GM12801 (cell line): ENCODE measurements around the gene PSMA1.

ENCODE experiments used
- TF ChIP-seq, protein P1 (sequence below): IDR thresholded peaks from one replicate; pipeline ENCODE4 v1.5.1; 2011; ENCODE audit warnings: control low read depth; ENCODE audit not compliant: insufficient read length; ENCODE audit errors: extremely low read depth

PSMA1 gene

GRCh38 chr11:14551380-14551779 lies 31.2 kb upstream of the PSMA1 start:
- TF ChIP-seq, protein P1, sequence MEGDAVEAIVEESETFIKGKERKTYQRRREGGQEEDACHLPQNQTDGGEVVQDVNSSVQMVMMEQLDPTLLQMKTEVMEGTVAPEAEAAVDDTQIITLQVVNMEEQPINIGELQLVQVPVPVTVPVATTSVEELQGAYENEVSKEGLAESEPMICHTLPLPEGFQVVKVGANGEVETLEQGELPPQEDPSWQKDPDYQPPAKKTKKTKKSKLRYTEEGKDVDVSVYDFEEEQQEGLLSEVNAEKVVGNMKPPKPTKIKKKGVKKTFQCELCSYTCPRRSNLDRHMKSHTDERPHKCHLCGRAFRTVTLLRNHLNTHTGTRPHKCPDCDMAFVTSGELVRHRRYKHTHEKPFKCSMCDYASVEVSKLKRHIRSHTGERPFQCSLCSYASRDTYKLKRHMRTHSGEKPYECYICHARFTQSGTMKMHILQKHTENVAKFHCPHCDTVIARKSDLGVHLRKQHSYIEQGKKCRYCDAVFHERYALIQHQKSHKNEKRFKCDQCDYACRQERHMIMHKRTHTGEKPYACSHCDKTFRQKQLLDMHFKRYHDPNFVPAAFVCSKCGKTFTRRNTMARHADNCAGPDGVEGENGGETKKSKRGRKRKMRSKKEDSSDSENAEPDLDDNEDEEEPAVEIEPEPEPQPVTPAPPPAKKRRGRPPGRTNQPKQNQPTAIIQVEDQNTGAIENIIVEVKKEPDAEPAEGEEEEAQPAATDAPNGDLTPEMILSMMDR: no peak

GRCh38 chr11:14549891-14550290 lies 29.7 kb upstream of the PSMA1 start:
- TF ChIP-seq, protein P1: no peak

- TF ChIP-seq, protein P1: no peak
Observed at GRCh38 chr11:14547440-14547839, 27.3 kb upstream of the PSMA1 start.

- TF ChIP-seq, protein P1: no peak
Observed at GRCh38 chr11:14546672-14547071, 26.5 kb upstream of the PSMA1 start.

DNA sequence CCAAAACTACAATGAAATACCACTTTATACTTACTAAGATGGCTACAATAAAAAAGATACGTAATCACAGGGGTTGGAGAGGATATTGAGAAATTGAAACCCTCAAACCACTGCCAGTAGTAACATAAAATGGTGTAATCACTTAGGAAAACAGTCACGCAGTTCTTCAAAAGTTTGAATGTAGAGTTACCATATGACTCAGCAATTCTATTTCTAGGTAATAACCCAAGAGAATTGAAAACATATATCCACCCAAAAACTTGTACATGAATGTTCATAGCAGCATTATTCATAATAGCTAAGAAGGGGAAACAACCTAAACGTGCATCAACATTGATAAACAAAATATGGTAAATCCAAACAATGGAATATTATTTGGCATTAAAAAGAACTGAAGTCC lies 24.4 kb upstream of the PSMA1 start:
- TF ChIP-seq, protein P1: no peak

DNA sequence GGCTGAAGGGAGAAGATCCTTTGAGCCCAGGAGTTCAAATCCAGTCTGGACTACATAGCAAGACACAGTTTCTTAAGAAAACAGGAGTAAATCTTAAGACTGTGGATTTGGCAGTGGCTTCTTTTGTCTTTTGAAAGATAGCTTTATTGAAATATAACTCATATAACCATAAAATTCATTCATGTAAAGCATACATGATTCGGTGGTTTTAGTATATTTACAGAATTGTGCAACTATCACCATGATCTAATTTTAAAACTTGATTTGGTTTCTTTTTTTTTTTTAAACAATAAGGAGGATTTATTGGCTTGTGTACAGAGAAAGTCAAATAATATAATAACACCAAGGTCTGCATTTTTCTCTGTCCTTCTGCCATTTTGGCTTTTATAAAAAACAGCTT lies 23.1 kb upstream of the PSMA1 start:
- TF ChIP-seq, protein P1: no peak

- TF ChIP-seq, protein P1: no peak
Observed at GRCh38 chr11:14542324-14542723, 22.1 kb upstream of the PSMA1 start.
